ENCODE measurements around the gene TENM4. TPM values are rescaled to one million over a fixed set of nuclear protein-coding genes. Genes with fewer than 3 reads are reported as not detected.
A peak's percentile ranks its signal among the peaks of the same experiment; 100 is the strongest.

Gene TENM4
- total RNA-seq, 1 donor from 2014 or later = 2.4 TPM

DNA sequence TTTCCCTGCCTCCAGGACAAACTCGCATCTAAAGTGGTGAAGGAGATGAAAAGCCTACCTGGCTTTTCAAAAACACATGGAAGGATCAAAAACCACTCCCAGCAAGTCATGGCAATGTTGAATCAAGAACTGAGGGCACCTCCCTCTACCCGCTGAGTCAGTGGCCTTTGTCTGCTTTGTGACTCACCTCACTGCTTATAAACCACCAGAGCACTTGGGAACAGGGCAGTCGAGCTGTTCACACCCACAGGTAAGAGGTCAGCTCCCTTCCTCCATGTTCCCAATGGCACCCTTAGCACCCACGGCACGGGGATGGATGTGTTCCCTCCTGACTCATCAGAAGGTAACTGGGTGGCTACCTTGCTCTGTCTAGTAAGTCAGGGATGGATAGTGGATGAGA lies 21.7 kb downstream of the TENM4 start:
- peak; percentile 71 for DNase-seq (ENCODE audit: low spot score)

DNA sequence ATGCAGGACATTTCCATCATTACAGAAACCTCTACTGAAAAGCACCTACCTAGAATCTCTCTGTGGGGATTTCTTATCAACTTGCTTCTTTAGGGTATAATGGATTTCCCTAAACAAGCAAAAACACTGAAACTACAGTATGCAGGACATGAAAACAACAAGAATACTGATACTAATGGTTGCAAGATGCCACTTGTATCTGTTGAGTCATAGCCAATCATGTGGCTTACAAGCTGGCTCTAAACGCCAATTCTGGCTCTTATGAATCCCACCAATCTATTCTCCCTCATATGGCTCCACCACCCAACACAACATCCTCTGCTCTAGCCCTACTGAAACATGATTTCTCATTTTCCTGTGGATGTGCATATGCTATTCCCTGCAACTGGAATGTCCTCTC lies 22.6 kb downstream of the TENM4 start:
- no peak for DNase-seq (ENCODE audit: low spot score)

DNA sequence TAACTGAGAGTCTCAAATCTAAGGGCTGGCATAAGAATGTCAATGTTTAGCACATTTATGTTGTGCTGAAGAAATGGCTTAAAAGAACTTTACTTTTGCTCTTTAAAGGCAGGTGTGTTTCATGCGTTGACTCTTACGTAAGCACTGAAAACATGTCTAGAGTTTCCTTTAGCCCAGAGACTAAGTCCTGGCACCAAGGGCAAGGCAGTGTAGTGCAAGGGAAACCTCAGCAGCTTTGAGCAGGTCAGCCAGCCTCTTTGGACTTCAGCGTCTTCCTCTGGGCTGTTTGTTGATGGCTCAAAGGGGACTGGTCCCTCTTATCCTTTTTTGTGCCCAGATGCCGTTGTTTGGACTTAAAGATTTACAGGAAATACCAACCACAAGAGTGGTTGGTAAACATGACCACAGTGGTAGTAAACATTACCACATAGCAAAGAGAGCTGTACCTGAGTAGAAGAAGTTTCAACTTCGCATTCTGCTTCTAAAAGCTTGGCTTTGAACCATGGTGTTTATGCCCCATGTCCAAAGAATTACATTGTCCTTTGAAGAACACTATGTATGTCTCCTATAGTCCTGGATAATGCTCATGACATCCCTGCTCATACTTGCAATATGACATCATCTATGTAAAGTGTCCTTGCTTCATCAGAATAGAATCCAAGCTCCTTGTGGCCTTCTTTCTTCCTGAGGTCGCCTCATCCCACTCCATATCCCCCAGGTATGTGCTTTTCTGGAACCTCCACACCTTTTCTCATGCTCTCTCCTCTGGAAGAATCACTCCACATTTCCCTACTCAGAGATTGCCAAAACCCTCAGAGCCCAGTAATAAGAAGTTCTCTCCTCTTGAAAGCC lies 23.5 kb downstream of the TENM4 start:
- DNase-seq (ENCODE audit: low spot score) = no peak

DNA sequence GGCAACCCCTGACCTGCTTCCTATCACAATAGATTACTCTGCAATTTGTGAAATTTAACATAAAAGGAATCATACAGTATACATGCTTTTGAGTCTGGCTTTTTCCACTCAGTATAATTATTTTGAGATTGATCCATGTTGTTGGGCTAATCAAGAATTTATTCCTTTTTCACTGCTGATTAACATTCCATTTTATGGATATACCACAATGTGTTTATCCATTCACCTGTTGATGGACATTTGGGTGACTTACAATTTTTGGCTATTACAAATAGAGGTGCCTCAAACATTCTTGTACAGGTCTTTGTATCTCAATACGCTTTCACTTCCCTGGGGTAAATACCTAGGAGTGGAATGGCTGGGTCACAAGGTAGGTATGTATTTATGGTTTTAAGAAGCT lies 24.9 kb downstream of the TENM4 start:
- no peak for DNase-seq (ENCODE audit: low spot score)

DNA sequence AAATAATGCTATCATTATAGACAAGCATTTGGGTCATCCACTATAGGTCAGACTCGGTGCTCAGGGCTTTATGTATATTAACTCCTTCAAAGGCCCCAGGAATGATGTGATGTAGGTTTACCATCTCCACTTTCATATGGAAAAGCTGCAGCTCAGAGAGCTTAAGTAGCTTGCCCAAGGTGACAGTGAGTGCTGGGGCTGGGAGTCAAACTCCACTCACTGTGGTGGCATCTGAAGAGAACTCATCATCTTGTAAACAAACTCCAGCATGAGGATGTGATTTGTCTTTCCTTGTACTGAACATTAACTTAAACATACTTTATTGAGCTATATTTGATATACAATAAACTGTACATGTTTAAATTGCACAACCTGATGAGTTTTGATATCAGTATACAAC lies 25.4 kb downstream of the TENM4 start:
- no peak for DNase-seq (ENCODE audit: low spot score)

DNA sequence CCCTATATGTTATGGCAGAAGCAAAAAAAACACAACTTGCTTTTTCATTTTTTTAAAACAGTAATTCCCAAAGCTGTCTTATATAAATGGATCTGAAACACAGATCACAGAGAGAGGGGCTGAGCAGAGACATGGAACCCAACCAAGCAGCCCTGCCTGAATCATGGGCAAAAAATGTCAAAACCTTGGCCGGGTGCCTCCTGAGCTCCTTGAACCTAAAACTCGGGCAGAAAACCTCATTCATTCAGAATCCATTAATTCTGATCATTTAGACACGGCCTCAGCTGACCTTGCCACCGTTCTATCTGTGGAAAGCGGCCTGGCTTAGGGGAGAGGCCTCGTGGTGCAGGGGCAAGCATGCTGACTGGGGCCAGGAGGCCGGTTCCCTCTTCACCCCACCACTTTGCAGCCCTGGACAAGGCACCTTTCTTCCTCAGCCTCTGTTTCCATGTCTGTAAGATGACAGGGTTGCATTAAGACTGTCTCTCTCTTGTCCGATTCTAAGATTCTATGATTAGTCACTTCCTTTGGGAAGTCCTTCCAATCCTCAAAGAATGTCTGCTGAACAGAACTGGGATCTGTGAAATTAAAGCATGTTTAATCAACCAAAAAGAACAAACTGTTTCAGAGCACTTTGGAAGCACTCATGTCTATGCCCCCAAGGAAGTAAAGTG lies 26.0 kb downstream of the TENM4 start:
- no peak for DNase-seq (ENCODE audit: low spot score)

DNA sequence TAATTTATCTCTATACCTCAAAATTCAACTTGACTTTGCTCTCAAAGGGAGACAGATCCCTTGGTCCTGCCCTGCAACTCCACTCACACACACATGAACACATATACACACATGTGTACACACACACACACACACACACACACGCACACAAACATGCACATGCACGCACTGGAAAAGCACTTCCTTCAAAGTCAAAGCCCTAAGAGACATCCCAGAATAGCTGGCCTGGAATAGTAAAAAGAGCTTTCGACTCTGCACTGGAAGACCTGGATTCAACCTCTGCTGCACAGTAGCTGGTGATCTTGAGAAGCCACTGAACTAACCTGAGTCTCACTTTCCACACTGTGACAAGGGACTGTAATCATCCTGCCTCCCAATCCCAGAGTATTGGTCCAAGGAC lies 26.8 kb downstream of the TENM4 start:
- DNase-seq (ENCODE audit: low spot score) = no peak

DNA sequence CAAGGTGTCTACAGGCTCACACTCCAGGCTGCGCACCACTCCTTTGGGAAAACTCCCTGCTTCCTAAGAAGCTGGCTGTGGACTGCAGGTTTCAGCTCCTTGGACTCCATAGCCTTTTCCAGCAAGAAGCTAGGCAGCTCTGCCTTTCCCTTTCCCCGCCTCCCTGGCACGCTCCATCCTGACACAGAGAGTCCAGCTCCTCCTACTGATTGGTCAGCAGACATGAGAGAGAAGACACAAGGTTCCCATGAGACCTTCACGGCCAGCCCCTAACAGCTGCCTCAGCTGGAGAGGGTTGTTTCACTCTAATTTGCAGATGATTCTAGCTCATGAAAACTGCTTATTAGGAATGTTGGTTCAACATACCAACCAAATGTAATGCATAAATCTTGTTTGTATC lies 27.6 kb downstream of the TENM4 start:
- peak; percentile 83 for DNase-seq (ENCODE audit: low spot score)

DNA sequence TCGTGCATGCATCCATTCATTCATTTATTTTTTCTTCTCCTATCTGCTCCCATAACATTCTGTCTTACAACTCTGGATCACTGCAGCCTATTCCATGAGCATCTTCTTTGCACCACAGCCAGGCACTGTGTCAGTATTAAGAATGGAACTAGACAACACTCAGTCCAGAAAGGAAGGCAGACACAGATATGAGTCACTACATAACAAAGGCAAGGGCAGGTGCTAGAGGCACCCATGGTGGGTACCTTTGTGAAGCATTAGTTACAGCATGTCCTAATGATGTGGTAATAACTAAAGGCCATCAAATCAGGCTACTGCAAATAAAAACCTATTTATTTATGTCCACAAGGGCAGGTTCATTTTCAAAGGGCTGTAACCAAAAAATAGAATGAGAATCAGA lies 28.1 kb downstream of the TENM4 start:
- DNase-seq (ENCODE audit: low spot score) = no peak

DNA sequence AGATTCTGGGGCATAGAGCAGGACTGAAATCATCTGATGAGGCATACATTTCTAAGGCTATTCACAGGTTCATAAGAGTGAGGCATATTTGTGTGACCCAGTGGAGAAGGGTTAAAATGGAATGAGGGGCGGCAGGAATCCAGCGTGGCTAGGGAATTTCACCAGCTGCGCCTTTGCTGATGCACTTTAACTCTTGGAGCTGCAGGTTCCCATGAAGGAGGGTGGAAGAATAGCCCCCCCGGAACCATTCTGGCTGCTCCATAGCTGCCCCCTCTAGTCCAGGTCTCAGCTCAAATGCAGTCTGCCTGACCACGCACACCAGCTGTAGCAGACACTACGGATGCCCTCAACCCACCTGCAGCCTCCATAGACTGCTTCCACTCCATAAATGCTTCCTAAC lies 31.5 kb downstream of the TENM4 start:
- no peak for DNase-seq (ENCODE audit: low spot score)

DNA sequence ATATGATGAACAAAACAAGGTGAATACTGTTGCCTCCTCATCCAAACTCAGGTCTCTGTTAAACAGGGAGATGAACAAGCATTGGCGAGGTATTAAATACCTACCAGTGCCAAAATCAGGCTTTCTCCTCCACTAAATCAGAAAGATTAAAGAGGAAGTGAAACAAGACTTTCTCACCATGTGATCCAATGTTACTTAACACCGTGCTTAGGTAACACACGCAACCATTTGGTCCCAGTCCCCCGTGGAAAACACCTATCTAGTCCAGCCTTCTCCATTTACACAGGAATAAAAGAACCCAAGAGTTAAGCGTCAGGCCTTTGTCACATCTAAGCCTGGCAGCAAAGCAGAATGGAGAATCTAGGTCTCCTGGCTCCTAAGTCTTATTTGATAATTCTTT lies 34.5 kb downstream of the TENM4 start:
- no peak for DNase-seq (ENCODE audit: low spot score)

DNA sequence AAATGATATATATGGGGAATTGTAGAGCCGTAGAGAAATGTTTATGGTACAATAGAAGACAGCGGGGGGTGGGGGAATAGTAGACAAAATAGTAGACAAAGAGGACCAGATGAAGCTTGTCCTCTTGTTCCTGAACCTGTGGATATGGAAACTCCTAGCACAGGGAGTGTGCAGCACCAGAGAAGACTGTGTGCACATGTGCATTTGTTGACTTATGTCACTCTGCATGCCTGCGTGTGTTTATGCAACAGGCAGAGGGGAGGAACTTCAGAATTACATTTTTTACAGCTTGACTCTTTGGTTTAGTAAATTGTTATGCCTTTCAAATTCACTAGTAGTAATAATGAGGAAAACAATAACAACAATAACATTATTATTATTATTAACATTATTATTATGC lies 36.0 kb downstream of the TENM4 start:
- DNase-seq (ENCODE audit: low spot score) = no peak

DNA sequence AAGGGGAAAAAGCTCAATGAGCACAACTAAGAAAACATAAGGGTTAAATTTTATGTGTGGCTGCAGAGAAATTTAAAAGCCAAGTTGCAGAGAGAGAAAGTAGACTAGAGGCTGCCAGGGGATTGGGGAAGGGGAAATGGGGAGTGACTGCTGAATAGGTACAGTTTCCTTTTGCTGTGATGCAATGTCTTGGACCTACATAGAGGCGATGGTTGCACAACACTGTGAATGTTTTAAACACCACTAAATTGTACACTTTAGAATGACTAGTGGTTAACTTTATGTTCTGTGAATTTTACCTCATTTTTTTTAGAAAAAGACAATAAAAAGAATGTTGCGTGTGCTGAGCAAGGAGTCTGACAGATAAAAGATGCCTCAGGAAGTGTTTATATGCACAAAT lies 36.5 kb downstream of the TENM4 start:
- DNase-seq (ENCODE audit: low spot score) = no peak

DNA sequence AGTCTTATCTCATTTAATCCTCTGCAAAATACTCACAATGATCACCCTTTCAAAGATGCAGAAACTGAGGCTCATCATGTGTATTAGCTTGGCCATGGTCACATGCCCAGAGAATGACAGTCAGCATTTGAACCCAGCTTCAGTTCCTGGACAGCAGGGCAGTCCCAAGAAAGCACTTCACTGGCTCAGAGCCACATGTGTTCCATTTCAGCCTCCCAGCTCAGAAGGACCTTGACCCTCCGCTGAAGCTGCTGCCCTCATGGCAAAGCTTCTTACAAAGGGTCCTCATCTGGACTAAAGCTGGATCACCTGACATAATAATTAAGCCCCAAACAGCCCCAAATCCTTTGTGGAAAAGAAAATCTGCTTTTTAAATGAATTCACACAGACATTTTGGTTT lies 37.0 kb downstream of the TENM4 start:
- no peak for DNase-seq (ENCODE audit: low spot score)

DNA sequence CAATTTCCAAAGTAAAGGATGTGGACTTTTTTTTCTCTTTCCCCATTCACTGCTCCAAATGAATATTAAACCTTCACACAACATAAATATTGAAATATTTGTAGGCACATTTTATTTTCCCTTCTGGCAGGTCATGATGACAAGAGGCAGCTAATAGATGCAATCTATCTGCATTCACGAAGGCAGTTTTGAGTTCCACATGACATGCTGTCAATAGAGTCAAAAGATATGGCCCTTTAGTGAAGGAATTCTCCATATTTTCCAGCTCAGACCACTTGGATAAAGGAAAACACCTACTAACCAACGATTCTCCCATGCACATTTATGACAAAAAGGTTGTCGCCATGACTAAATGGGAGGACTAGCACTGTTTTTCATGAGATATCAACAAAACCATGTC lies 37.9 kb downstream of the TENM4 start:
- no peak for DNase-seq (ENCODE audit: low spot score)

DNA sequence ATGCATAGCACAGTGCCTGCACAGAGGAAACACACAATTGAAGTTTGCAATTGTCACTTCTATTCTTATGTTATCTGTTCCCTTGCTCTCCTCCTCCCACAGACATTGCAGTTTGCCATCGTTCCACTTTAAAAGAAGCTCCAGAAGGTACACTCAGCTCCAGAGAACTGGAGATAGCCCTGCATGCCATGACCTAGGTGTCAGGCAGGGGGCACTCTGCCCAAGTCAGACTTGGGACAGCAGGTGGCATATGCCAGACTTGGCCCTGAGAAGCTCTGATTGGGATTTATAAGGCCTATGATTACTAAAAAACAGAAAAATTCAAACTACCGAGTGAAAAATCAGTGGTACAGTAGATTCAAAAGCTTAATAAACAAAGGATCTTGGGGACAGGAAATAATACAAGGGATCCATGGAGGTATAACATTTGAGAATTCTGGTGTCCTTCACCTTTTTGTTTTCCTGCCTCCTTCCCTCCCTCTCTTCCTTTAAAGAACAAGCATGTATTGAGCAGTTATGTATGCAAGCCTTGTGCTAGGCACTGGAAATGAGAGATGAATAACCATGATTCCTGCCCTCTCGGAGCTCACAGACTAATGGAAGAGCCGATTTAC lies 40.0 kb downstream of the TENM4 start:
- DNase-seq (ENCODE audit: low spot score) = no peak

DNA sequence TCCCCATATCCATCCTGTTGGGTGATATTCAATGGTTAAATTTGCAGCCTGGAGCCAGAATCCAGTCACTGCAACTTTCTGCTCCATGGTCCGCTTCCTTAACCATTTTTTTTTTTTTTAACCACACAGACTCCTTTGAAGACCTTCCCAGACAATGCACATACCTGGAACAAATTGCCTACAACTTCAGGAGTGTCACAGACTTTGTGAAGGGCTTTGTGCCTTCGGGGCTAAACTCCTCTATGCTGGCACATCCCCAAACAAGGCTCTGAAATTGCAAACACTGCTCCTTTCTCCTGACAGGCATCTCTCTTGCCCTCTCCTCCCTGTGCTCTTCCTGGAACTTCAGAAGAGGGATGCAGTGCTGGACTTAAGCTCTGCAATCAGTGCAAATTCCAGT lies 40.6 kb downstream of the TENM4 start:
- no peak for DNase-seq (ENCODE audit: low spot score)

DNA sequence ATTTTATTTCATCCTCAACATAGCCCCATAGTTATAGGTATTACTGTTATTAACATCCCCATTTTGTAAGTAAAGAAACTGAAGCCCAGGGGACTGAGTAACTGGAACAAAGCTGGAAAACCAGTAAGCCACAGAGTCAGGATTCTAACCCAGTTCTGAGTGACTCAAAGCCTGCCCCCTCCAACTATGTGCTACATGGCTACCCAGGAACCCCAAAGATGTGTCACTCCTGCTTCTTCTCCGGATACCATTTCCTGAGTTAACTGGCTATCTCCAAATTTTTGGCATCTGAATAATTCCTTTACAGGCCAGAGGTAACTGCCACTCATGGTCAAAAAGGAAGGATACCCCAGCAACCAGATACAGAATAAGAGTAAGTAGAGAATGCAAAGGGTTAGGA lies 43.6 kb downstream of the TENM4 start:
- no peak for DNase-seq (ENCODE audit: low spot score)

DNA sequence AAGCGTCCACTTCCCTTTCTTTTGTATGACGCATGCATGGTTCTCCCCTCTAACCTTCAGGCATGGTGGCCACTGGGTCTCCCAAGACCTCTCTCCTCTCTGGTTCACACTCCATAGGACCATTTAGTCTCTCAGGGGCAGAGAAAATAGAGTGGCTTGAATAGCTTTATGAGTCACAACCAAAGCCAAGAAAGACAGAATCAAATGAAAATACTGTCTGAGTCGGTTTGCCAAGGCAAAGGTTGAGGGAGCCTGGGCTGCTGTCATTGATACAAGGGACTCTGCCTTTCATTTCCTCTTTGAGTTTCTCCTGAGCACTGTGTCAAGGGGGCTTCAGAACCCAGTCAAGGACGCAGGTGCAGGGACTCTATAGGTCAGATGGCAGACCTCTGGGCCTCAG lies 44.2 kb downstream of the TENM4 start:
- DNase-seq (ENCODE audit: low spot score) = no peak

DNA sequence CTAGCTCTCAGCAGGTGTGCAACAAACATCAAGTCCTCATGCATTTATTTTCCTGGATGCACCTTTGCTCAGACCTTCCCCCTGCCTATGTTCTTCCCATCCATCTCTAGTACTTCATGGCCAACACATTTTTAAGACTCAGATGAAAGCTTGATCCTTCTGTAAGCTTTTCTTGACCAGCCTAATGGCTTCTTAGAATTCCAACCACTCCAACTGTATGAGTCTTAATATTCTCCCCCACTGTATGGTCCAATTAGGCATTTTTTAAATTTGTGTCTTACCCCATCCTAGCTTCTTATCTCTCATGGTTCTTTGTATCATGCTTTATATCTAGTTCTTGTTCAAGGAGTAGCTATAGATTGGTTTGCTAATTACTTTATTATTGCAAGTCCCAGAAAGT lies 44.8 kb downstream of the TENM4 start:
- DNase-seq (ENCODE audit: low spot score) = no peak

DNA sequence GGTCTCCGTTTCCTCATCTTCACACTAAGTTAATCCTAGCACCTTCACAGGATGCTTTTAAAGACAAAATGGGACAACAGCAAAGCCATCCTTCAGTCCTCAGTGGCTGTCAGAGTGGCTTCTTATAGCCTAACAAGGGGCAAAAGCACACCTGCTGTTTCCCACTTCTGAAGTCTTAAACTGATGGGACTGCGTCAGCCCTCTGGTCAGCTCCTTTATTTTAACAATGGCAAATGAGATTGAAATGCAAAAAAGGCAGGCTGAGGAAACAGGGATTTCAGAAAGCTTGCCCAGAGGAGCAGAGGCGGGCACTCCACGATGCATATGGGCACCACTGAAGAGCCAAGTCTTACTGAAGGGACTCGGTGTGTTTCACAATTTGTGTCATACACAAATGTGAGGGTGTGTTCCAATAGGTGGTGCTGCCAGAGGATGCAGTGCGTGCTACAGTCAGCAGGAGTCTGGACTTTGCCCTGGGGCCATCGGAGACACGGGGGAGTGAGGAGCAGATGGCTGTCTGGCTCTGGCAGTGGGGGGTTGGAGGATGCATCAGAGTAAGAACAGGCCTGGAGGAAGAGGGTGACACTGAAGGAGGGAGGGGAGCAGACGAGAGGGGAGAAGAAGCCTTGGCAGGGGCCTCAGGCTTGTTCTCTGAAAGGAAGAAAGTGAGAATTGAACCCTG lies 47.3 kb downstream of the TENM4 start:
- no peak for DNase-seq (ENCODE audit: low spot score)

DNA sequence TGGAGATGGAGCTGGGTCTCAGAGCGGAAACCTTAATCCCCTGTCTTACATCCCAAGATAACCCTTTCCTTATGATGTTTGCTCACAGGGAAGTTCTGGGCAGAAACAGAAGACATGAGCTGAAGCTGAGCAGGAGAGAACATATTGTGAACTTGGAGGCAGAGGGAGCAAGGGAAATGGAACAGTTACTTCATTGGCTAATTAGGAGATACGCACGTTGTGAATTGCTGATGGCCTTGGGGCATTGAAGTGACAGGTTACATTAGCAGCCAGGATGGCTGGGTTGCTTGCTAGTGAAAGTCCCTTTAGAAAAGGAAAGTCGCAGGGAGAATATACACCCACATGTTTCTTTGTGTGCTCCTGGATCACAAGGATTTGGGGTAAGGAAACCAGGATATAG lies 48.7 kb downstream of the TENM4 start:
- no peak for DNase-seq (ENCODE audit: low spot score)

DNA sequence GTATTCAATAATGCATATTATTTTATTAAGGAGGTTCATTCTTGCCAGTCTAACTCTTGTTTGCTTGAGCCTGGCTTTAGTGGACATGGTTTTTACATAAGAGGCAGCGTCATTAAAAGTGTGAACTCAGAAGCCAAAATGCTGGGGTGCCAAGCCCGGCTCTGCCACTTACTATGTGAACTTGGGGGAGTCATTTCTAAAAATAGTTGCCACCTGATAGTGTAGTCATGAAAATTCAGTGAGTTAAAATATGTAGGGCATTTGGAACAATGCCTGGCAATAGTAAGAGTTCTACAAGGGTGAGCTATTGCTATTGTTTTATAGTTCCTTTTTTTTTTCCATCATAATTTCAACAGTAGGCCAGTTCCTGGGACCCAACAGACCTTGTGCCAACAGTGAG lies 49.9 kb downstream of the TENM4 start:
- DNase-seq (ENCODE audit: low spot score) = no peak

Measured in ureter (tissue), 1 donor.